Measurements from ENCODE around the gene NUP54. TPM values are rescaled to one million over a fixed set of nuclear protein-coding genes. Genes with fewer than 3 reads are reported as not detected.

The NUP54 gene
- total and polyA plus RNA-seq, 9 of the 15 experiments (the other 6 are each of a cell fraction or from before 2014, with no cell fraction given): 29.6 to 115 (median 67.7) TPM

- TF ChIP-seq AFF4 (CRISPR knock-in tag; IDR thresholded peaks at IDR 0.05): no peak
- no peak for TF ChIP-seq RBM17 (IDR thresholded peaks at IDR 0.05; ENCODE audit: borderline replicate concordance, low read depth, low read length)
- TF ChIP-seq PATZ1 (CRISPR knock-in tag; IDR thresholded peaks at IDR 0.05; ENCODE audit: borderline replicate concordance): no peak
- no peak for TF ChIP-seq CTBP1 (IDR thresholded peaks at IDR 0.05; ENCODE audit: borderline replicate concordance)
- no peak for TF ChIP-seq PHTF2 (CRISPR knock-in tag; IDR thresholded peaks at IDR 0.05)
- no peak for TF ChIP-seq JUNB (CRISPR knock-in tag; conservative IDR thresholded peaks at IDR 0.05)
- no peak for TF ChIP-seq POLR2AphosphoS5 (IDR thresholded peaks at IDR 0.05; ENCODE audit: control insufficient read depth, insufficient read depth, low read depth, low read length)
- no peak for TF ChIP-seq GABPA (tag; conservative IDR thresholded peaks at IDR 0.05; ENCODE audit: low read depth)
- no peak for TF ChIP-seq ZFPM2 (CRISPR knock-in tag; IDR thresholded peaks at IDR 0.05)
- TF ChIP-seq ZNF766 (CRISPR knock-in tag; conservative IDR thresholded peaks at IDR 0.05): no peak
- no peak for TF ChIP-seq YBX1 (IDR thresholded peaks at IDR 0.05)
- no peak for TF ChIP-seq CBFB (CRISPR knock-in tag; IDR thresholded peaks at IDR 0.05)
- TF ChIP-seq HNRNPLL (IDR thresholded peaks at IDR 0.05; ENCODE audit: low read depth, low read length, poor library complexity, severe bottlenecking): no peak
- peak; percentile 40; the same call in 1 of the 2 replicates for TF ChIP-seq TFAP4 (CRISPR knock-in tag; IDR thresholded peaks at IDR 0.05; ENCODE audit: borderline replicate concordance)
- TF ChIP-seq CREM (IDR thresholded peaks at IDR 0.05; ENCODE audit: low read depth): 0 out of 2 replicates have a peak, but pooled peaks have one; percentile 9
- no peak for TF ChIP-seq TOE1 (IDR thresholded peaks at IDR 0.05; ENCODE audit: borderline replicate concordance)
- TF ChIP-seq TOE1 (CRISPR knock-in tag; IDR thresholded peaks at IDR 0.05; ENCODE audit: borderline replicate concordance, low read depth): no peak
- TF ChIP-seq POLR3A (IDR thresholded peaks at IDR 0.05; ENCODE audit: borderline replicate concordance, extremely low read depth, insufficient read depth, insufficient read length): no peak
Observed at GRCh38 chr4:76179398-76180318, 31.5 kb upstream of the NUP54 start (continued).

Data from K562 (cell line).